A549 (cell line): ENCODE results near the gene DOCK1.

Experiments used
- CEBPB ChIP-seq, 2 experiments: fragments of >200 bp in 1 of 2; sonication (Bioruptor Twin) in 1 of 2; formaldehyde crosslinking in 1 of 2; IDR thresholded peaks; 2 replicates each; pipeline ENCODE4 v1.6.1; 2012 to 2016
- EHMT2 ChIP-seq: fragments of 200-600 bp; sonication (generic); IDR thresholded peaks from 2 replicates; pipeline ENCODE4 v1.6.1; 2016; ENCODE audit warnings: antibody characterized with exemption, low read depth, mild to moderate bottlenecking, moderate library complexity
- ESRRA ChIP-seq: fragments of 150-350 bp; IDR thresholded peaks from 2 replicates; pipeline ENCODE4 v1.6.1; 2014; ENCODE audit warnings: mild to moderate bottlenecking, low read length, borderline replicate concordance
- HDAC2 ChIP-seq: fragments of 200-600 bp; sonication (generic); IDR thresholded peaks from 2 replicates; pipeline ENCODE4 v1.6.1; 2016
- JUN ChIP-seq, 2 experiments: fragments of >200 bp; sonication (Bioruptor Twin); formaldehyde crosslinking; IDR thresholded peaks; 2 replicates in 1 of 2; 3 replicates in 1 of 2; pipeline ENCODE4 v1.6.1; 2016 to 2017
- MAX ChIP-seq: IDR thresholded peaks from 2 replicates; pipeline ENCODE4 v1.6.1; 2012
- NPAS2 ChIP-seq: fragments of 250-450 bp; sonication (Bioruptor Pico); IDR thresholded peaks from 2 replicates; pipeline ENCODE4 v1.8.0; 2022; ENCODE audit warnings: mild to moderate bottlenecking, moderate library complexity, borderline replicate concordance
- POLR2A ChIP-seq: IDR thresholded peaks from 2 replicates; pipeline ENCODE4 v1.6.1; 2012; ENCODE audit warnings: mild to moderate bottlenecking, low read length
- RAD21 ChIP-seq, 2 experiments: fragments of >200 bp in 1 of 2; sonication (Bioruptor Twin) in 1 of 2; formaldehyde crosslinking in 1 of 2; IDR thresholded peaks in 1 of 2; conservative IDR thresholded peaks in 1 of 2; 2 replicates in 1 of 2; 3 replicates in 1 of 2; pipeline ENCODE4 v1.6.1; 2012 to 2018; ENCODE audit warnings: inconsistent platforms in 1 of 2
- RCOR1 ChIP-seq: fragments of 150-350 bp; IDR thresholded peaks from 2 replicates; pipeline ENCODE4 v1.6.1; 2014; ENCODE audit warnings: antibody characterized with exemption, low read length, low read depth
- ZSCAN20 ChIP-seq: fragments of 250-450 bp; sonication (Bioruptor Pico); IDR thresholded peaks from 2 replicates; pipeline ENCODE4 v1.8.0; 2022; ENCODE audit warnings: mild to moderate bottlenecking, moderate library complexity
- TF ChIP-seq, protein P1 (sequence below): fragments of >200 bp; sonication (Bioruptor Twin); formaldehyde crosslinking; IDR thresholded peaks from 3 replicates; pipeline ENCODE4 v1.5.1; 2016

DNA sequence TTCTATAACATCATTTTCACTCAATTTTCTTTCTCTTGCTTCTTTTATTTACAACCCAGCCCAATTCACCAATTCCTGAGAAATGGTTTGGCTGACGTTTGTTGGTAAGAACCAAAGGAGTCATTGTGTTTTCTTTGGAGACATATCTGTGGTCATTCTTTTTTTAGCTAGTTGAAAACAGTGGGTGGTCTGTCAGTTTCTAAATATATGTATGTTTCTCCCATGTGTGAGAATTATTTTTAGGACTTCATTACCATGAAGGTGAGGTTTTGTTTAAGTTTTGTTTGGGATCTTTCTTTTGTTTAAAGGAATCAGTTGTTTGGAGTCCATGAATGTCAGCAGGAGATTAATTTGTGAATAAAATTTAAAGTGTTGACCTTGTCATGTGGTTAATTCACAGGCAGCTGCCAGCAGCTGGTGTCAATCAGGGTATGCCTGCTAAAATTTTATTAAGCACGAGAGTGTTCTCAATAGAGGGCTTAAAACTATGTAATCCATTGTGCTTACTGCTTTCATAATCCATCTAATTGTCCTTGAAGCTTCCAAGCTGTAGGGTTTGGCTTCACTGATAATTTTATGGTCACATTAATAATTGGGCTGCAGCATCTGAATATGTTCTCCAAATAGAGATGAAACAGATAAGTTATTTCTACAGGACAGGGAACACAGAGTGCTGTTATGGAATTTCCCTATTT is 252.4 kb downstream of the DOCK1 start:
- TF ChIP-seq ZSCAN20 (no peak), HDAC2 (no peak), EHMT2 (no peak), CEBPB (IDR thresholded peaks at IDR 0.05) (no peak), POLR2A (no peak), RCOR1 (no peak), JUN (IDR thresholded peaks at IDR 0.05) (no peak), ESRRA (no peak), NPAS2 (CRISPR knock-in tag) (no peak), MAX (no peak), RAD21 (conservative IDR thresholded peaks at IDR 0.05 in 1 of 2, IDR thresholded peaks at IDR 0.05 in 1 of 2) (no peak)
- TF ChIP-seq, protein P1, sequence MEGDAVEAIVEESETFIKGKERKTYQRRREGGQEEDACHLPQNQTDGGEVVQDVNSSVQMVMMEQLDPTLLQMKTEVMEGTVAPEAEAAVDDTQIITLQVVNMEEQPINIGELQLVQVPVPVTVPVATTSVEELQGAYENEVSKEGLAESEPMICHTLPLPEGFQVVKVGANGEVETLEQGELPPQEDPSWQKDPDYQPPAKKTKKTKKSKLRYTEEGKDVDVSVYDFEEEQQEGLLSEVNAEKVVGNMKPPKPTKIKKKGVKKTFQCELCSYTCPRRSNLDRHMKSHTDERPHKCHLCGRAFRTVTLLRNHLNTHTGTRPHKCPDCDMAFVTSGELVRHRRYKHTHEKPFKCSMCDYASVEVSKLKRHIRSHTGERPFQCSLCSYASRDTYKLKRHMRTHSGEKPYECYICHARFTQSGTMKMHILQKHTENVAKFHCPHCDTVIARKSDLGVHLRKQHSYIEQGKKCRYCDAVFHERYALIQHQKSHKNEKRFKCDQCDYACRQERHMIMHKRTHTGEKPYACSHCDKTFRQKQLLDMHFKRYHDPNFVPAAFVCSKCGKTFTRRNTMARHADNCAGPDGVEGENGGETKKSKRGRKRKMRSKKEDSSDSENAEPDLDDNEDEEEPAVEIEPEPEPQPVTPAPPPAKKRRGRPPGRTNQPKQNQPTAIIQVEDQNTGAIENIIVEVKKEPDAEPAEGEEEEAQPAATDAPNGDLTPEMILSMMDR = no peak
